ENCODE results near the gene MAML3.

The MAML3 gene

DNA sequence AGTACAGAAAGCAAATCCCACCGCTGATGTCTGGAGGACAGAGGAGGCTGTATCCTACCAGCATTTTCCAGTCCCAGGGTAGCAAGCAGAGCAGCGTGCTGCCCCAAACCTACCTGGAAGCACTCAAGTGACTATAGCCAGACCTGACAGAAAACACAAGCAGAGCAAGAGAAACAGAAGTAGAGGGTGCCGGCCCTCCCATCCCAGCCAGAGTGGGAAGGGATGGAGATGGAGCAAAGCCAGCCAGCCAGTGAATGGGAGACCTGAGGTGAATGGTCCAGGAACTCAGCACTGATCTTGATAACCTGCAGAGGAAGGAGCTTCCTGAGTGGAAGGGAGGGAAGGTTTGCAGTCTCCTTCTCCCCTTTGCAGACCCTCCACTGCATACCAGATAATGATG is 185.2 kb downstream of the MAML3 start:
- H3K27me3 Mint-ChIP-seq, result peaks cover 0 to 7% of the 10 kb centered on the region in 2 donors
- no peak overlapping the region for H3K27ac Mint-ChIP-seq
- no peaks in the 10 kb centered on the region for H3K36me3 Mint-ChIP-seq (ENCODE audit: insufficient read depth)
- H3K4me1 Mint-ChIP-seq (ENCODE audit: low read depth in 2 of 2), result no peaks in the 10 kb centered on the region
- no peaks in the 10 kb centered on the region for H3K9me3 Mint-ChIP-seq
- ATAC-seq (replicated peaks), result no peak
- H3K4me3 Mint-ChIP-seq, result no peak overlapping the region
- DNase-seq, result no peak

DNA sequence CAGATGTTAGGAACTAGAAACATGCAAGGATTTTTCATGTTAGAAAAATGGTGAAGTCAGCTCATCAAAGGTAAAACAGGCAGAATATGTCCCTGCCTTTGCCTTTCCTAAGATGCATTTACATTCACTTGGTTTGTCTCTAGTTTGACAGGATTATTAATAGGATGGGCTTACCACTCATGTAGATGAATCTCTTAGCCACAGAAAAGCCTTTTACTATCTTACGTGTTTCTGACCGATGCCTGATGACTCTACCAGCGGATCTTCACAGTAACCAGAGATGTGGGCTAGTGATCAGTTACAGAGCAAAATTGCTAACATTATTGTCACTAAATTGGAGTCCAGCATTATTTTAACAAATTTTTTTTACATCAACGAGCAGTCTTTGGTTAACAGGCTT is 187.6 kb downstream of the MAML3 start:
- DNase-seq (no peak), ATAC-seq (replicated peaks) (no peak)
- Mint-ChIP-seq H3K4me1 (ENCODE audit: low read depth in 2 of 2) (no peaks in the 10 kb centered on the region), H3K4me3 (no peak overlapping the region), H3K27ac (no peak overlapping the region), H3K9me3 (no peaks in the 10 kb centered on the region), H3K36me3 (ENCODE audit: insufficient read depth) (no peaks in the 10 kb centered on the region), H3K27me3 (peaks cover 0 to 17% of the 10 kb centered on the region in 2 donors)

DNA sequence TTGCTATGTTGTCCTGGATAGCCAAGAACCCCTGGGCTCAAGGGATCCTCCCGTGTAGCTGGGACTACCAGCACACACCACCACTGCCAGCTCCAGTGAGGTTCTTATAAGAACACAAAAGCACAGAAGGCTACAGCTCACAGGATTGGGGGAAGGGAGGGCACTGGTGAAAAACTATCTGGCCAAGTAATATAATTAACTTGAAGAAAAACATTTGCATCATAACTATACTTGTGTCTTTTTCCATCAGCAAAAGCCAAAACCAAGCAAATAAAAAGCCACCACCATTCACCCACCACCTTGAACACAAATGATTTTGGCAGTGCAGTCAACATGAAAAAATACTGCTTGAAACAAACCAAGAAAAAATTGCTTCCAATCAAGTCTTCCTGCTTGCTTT is 188.2 kb downstream of the MAML3 start:
- Mint-ChIP-seq H3K4me1 (ENCODE audit: low read depth in 2 of 2) (no peaks in the 10 kb centered on the region), H3K9me3 (no peaks in the 10 kb centered on the region), H3K27me3 (peaks cover 0 to 22% of the 10 kb centered on the region in 2 donors), H3K36me3 (ENCODE audit: insufficient read depth) (no peaks in the 10 kb centered on the region), H3K27ac (no peak overlapping the region), H3K4me3 (no peak overlapping the region)
- ATAC-seq (replicated peaks), result no peak
- no peak for DNase-seq

DNA sequence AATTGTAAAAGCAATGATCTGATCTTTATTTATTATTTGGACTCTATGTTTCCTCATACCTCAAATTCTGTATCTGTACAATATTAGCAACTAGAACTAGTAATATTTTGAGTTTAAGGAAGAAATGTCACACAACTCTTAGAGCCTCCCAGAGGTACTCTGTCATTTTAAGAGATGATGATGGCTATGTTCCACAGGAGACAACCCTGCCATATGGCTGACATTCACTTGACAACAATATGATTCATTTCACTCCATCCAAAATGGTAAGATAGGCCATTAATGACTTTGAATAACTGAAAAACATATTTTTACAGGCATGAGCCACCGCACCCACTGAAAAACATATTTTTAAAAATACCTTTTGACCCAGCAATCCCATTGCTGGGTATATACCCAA is 190.3 kb downstream of the MAML3 start:
- no peaks in the 10 kb centered on the region for H3K36me3 Mint-ChIP-seq (ENCODE audit: insufficient read depth)
- ATAC-seq (replicated peaks) (no peak), DNase-seq (no peak)
- H3K4me1 Mint-ChIP-seq (ENCODE audit: low read depth in 2 of 2), result no peaks in the 10 kb centered on the region
- H3K27ac Mint-ChIP-seq, result no peak overlapping the region
- H3K9me3 Mint-ChIP-seq, result no peaks in the 10 kb centered on the region
- no peak overlapping the region for H3K4me3 Mint-ChIP-seq
- peaks cover 7 to 43% of the 10 kb centered on the region in 2 donors for H3K27me3 Mint-ChIP-seq

DNA sequence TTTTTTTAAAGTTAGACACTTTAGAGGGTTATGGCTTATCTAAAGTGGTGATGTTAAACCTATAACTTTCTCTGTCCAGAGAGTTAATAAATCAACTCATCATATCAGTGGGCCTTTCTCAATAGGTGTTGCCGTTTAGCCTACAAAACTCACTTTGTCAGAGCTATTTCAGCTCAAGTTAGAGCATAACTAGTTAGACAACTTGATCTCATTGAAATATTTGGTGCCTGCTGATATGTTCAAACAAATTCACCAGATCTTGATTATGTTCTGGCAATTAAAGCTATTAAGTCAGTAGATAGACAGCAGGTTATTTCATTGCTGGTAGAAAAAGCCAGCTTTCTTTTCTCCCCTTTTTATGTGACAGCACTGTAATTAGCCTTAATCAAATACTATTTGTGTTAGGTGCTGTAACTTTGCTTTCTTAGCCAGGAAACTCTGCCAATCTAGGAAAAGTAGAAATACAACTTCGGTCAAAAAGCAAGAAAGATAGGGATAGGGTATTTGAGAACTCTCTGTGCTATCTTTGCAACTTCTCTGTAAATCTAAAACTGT is 191.8 kb downstream of the MAML3 start:
- H3K27ac Mint-ChIP-seq, result no peak overlapping the region
- H3K4me1 Mint-ChIP-seq (ENCODE audit: low read depth in 2 of 2), result no peaks in the 10 kb centered on the region
- H3K27me3 Mint-ChIP-seq, result peaks cover 7 to 45% of the 10 kb centered on the region in 2 donors

DNA sequence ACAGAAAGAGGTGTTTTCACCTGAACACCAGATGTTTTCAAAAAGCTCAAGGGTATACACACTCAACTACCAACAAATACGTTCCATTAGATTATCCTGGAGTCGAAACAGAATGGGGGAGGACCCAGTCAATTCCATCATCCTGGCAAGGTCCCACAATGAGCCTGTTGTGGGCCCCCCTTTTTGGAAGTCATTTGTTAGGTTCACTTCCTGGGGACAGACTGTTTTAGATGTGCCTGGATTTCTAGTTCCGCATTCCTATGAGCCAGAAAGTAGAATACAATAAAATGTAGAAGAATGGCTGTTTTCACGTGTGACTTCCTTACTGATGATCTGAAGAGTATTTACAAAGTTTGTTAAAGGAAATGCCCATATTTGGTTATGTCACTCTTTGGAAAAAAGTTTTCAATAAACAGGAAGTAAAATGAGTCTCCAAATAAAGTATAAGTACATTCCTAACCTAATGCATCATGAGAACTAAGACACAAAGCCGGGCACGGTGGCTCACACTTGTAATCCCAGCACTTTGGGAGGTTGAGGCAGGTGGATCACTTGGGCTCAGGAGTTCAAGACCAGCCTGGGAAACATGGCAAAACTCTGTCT is 192.5 kb downstream of the MAML3 start:
- no peak overlapping the region for H3K27ac Mint-ChIP-seq
- ATAC-seq (replicated peaks), result no peak
- no peaks in the 10 kb centered on the region for H3K36me3 Mint-ChIP-seq (ENCODE audit: insufficient read depth)
- H3K4me1 Mint-ChIP-seq (ENCODE audit: low read depth in 2 of 2), result no peaks in the 10 kb centered on the region
- no peaks in the 10 kb centered on the region for H3K9me3 Mint-ChIP-seq
- H3K4me3 Mint-ChIP-seq, result no peak overlapping the region
- H3K27me3 Mint-ChIP-seq, result peaks cover 7 to 45% of the 10 kb centered on the region in 2 donors
- no peak for DNase-seq

More for the DNA sequence above, 191.8 kb downstream of the MAML3 start:
- ATAC-seq (replicated peaks), result no peak
- DNase-seq, result no peak
- Mint-ChIP-seq H3K9me3 (no peaks in the 10 kb centered on the region), H3K36me3 (ENCODE audit: insufficient read depth) (no peaks in the 10 kb centered on the region), H3K4me3 (no peak overlapping the region)

DNA sequence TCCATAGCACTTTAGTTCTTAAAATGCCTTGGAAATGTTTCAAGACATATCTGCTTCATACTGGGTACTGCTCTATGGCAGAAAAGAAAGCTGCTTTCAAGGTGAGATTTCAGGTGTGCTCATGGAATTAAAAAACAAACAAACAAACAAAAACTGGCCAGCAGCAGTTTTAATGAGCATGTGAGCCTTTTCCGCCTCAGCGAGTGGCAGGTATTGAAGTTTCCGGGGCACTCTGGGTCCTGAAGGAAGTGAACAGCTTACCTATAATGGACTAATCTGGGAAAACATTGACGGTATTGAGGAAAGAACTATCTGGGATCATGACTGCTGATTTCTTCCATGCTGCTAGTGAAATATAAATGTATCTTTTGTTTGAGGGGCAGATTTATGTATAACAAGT is 194.6 kb downstream of the MAML3 start:
- peaks cover 7 to 44% of the 10 kb centered on the region in 2 donors for H3K27me3 Mint-ChIP-seq

DNA sequence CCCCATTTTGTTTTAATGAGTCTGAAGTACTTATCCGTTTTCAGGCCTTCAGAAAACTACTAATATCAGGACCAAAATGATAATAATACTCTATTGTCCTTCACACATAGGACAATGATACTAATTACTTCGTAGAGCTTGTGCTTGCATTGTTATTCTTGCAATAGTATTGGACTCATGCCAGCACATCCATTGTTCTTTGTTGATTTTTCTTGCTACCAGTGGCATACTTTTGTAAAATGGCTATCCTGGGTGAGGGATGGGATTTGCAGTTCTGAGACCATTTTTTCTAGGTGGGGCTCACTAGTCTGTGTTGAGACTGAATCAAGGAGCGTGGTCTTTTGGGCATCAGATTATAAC is 195.3 kb downstream of the MAML3 start:
- Mint-ChIP-seq H3K4me3 (no peak overlapping the region), H3K27ac (no peak overlapping the region), H3K36me3 (ENCODE audit: insufficient read depth) (no peaks in the 10 kb centered on the region), H3K27me3 (peaks cover 7 to 37% of the 10 kb centered on the region in 2 donors), H3K4me1 (ENCODE audit: low read depth in 2 of 2) (no peaks in the 10 kb centered on the region), H3K9me3 (no peaks in the 10 kb centered on the region)
- DNase-seq (no peak), ATAC-seq (replicated peaks) (no peak)

More for the DNA sequence above, 194.6 kb downstream of the MAML3 start:
- Mint-ChIP-seq H3K9me3 (no peaks in the 10 kb centered on the region), H3K4me1 (ENCODE audit: low read depth in 2 of 2) (no peaks in the 10 kb centered on the region), H3K4me3 (no peak overlapping the region), H3K27ac (no peak overlapping the region), H3K36me3 (ENCODE audit: insufficient read depth) (no peaks in the 10 kb centered on the region)
- ATAC-seq (replicated peaks) (no peak), DNase-seq (no peak)

DNA sequence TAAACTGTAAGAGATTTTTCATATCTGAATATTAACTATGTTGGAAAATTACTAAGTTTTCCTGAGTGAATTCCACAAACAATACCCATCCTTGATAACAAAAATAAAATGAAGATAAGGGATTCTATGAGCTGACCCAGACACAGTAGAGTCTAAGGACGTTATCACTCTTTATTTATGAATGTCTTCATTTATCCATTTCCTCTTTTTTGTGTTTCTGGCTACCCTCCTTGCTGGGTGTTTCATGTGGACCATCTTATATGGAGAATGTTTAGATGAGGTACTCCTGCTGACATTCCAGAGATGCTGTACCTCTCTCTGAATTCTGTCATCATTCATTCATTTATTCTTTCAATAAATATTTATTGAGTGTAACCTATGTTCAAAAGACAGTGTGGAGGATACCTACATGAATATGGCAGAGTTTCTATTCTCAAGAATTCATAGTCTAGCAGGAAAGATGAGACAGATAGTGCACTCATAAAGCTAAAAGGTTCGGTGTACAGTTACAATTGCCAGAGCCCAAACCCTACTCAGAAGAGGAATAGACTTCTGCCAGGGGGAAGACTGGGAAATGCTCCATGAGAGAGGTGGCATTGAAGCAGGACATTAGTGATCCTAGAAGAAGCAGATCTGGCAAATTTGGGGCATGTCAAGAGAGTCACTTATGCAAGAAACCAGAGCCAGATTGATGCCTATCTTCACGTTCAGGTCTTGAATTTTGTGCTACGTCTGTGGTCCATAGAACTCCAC is 195.8 kb downstream of the MAML3 start:
- ATAC-seq (replicated peaks) (no peak), DNase-seq (no peak)
- H3K27me3 Mint-ChIP-seq, result peaks cover 7 to 34% of the 10 kb centered on the region in 2 donors
- H3K9me3 Mint-ChIP-seq, result no peaks in the 10 kb centered on the region
- H3K4me1 Mint-ChIP-seq (ENCODE audit: low read depth in 2 of 2), result no peaks in the 10 kb centered on the region
- H3K36me3 Mint-ChIP-seq (ENCODE audit: insufficient read depth), result no peaks in the 10 kb centered on the region
- no peak overlapping the region for H3K27ac Mint-ChIP-seq
- no peak overlapping the region for H3K4me3 Mint-ChIP-seq

DNA sequence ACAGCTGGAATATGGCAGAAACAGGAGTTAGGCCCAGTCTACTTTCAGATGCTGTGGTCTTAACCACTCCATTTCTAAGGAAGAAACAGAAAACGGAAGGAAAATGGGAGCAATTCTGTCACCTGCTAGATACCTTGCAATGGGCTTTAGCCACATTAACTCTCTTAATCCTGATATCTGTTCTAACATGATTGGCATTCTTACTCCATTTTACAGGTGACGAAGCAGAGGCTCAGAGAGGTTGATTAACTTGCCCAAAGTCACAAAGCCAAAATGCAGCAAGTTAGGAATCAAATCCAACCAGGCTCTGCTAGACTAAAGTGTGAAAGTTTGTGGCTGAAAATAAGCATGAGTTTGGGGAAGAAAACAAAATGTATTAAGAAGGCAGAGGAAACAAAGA is 196.9 kb downstream of the MAML3 start:
- Mint-ChIP-seq H3K4me1 (ENCODE audit: low read depth in 2 of 2) (no peaks in the 10 kb centered on the region), H3K9me3 (no peaks in the 10 kb centered on the region), H3K27me3 (peaks cover 13 to 37% of the 10 kb centered on the region in 2 donors), H3K4me3 (no peak overlapping the region), H3K27ac (no peak overlapping the region), H3K36me3 (ENCODE audit: insufficient read depth) (no peaks in the 10 kb centered on the region)
- ATAC-seq (replicated peaks), result no peak
- no peak for DNase-seq

DNA sequence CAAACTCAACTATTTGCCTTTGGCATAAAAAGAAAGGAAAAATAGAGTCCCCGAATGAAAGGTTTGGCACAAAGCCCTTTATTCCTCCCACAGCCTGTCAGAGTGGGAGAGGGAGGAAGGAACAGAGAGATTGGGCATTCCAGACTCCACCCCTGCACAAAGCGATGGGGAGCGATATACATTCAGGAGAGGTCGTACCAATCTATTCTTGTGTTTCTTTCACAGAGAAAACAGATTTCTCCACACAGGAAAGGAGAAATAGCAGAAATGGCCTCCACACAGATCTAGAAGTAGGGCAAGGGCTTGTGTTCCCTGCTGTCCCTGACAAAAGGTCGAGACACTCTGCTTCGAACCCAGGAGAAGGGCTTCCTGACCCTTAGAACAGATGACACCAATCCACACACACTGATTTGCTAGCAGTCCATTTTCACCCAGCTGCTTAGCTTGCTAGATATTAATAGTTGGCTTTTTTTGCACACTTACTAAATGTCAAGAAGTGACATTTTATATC is 197.4 kb downstream of the MAML3 start:
- Mint-ChIP-seq H3K9me3 (no peaks in the 10 kb centered on the region), H3K27me3 (peaks cover 13 to 37% of the 10 kb centered on the region in 2 donors), H3K27ac (no peak overlapping the region), H3K4me1 (ENCODE audit: low read depth in 2 of 2) (peaks cover 0 to under 1% of the 10 kb centered on the region in 2 donors), H3K4me3 (no peak overlapping the region), H3K36me3 (ENCODE audit: insufficient read depth) (no peaks in the 10 kb centered on the region)
- DNase-seq (no peak), ATAC-seq (replicated peaks) (no peak)

DNA sequence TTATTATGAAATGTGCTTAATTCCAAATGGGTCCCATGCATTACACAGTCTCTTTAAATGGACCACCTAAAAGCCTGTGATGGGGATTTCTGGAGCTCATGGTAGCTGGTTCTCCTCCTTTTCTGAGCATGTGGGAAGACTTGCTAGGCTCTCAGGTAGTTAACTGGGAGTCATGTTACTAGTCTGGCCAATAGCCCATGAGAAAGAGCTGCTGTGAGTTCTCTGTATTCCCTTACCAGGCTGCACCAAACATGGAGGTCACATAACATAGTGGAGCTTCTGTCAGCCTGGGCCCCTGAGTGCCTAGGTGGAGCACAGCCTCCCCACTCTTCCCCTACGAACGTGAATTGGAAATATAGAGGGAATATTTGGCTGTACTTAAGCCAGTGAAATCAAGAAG is 198.4 kb downstream of the MAML3 start:
- Mint-ChIP-seq H3K27ac (no peak overlapping the region), H3K36me3 (ENCODE audit: insufficient read depth) (peaks cover 4% of the 10 kb centered on the region), H3K27me3 (peaks cover 13 to 30% of the 10 kb centered on the region in 2 donors), H3K9me3 (no peaks in the 10 kb centered on the region), H3K4me1 (ENCODE audit: low read depth in 2 of 2) (peaks cover 6 to 10% of the 10 kb centered on the region in 2 donors), H3K4me3 (no peak overlapping the region)
- no peak for ATAC-seq (replicated peaks)
- no peak for DNase-seq

DNA sequence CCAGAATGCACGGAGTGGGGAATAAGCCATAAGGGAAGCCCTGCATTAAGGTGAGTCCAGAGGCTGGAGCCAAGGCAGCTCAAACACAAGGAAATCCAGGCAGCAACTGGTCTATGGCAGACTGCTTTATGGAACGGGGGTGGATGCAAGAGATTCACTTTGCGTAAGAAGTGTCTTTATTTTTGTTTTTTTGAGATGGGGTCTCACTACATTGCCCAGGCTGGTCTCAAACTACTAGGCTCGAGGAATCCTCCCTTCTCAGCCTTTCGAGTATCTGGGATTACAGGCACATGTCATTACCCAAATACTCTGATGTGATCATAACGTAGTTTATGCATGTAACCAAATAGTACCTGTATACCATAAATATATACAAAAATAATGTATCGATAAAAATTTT is 199.5 kb downstream of the MAML3 start:
- Mint-ChIP-seq H3K27me3 (peaks cover 8 to 19% of the 10 kb centered on the region in 2 donors), H3K36me3 (ENCODE audit: insufficient read depth) (peaks cover 4% of the 10 kb centered on the region), H3K27ac (no peak overlapping the region), H3K9me3 (no peaks in the 10 kb centered on the region), H3K4me3 (no peak overlapping the region), H3K4me1 (ENCODE audit: low read depth in 2 of 2) (peaks cover 10 to 14% of the 10 kb centered on the region in 2 donors)
- DNase-seq (no peak), ATAC-seq (replicated peaks) (no peak)

DNA sequence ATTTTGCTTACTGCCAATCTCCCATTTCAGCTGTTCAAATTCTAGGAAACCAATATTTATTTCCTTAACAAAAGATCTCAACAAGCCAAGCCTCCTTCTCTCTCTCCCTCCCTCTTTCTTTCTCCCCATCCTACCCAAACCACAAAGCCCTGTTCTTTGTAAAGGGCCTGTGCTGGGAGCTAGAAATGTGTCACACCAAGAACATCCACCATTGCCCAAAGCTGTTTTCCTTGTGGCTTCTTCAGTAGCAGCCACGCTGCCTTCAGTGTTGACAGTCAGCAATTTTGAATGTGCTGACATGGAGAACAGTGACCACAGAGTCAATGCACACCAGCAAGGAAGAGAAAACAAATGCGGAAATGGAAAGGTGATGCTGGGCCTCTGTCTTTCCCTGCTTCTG is 203.0 kb downstream of the MAML3 start:
- Mint-ChIP-seq H3K27ac (peak overlapping the region; percentile 17 to 56), H3K27me3 (peaks cover 9 to 10% of the 10 kb centered on the region in 2 donors), H3K4me3 (peak overlapping the region; percentile 25 to 40), H3K9me3 (no peaks in the 10 kb centered on the region), H3K4me1 (ENCODE audit: low read depth in 2 of 2) (peaks cover 10 to 14% of the 10 kb centered on the region in 2 donors), H3K36me3 (ENCODE audit: insufficient read depth) (peaks cover 4% of the 10 kb centered on the region)
- ATAC-seq (replicated peaks) (no peak), DNase-seq (no peak)
